Right renal cortex interstitium (tissue), 3 donors: ENCODE measurements around the gene ULK1. TPM values are rescaled to one million over a fixed set of nuclear protein-coding genes. Genes with fewer than 3 reads are reported as not detected.

Source experiments
- DNase-seq, 3 donors: peaks; one replicate each; pipeline ENCODE4 v3.0.0-alpha.2; 2013; ENCODE audit warnings: low read depth in 3 of 3, low spot score in 2 of 3
- polyA plus RNA-seq, 3 donors: library from polyadenylated mRNA; unstranded; fragments of 120-200 nt; gene quantifications; one replicate each; pipeline ENCODE4 v1.2.1, GENCODE V29; 2013; ENCODE audit not compliant: insufficient read length in 3 of 3

The ULK1 gene
- polyA plus RNA-seq, 3 donors: 18.4 to 20.5 (median 19.8) TPM

DNA sequence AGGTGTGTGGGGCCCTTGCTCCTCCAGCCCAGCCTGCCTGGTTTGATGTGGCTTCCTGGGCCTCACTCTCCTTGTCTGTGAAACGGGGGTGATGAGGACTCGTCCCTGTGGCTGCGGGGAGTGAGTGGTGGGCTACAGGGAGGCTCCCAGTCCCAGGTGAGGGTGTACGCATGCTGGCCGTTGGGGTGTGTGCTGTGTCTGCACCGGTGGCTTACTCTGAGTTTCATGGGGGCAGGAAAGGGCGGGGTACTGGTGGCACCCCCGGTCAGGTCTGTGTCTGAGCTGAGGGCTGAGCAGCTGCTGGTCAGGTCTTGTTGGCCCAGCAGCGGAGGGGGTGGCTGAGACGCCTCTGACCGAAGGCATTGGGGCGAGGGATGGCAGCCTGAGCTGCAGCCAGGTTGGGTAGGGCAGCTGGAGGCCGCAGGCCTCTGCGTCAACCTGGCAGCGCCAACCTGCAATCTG, 11.2 kb downstream of the ULK1 start:
- DNase-seq: no peak

GRCh38 chr12:131907379-131908091, 13.1 kb downstream of the ULK1 start:
- DNase-seq: no peak

DNA sequence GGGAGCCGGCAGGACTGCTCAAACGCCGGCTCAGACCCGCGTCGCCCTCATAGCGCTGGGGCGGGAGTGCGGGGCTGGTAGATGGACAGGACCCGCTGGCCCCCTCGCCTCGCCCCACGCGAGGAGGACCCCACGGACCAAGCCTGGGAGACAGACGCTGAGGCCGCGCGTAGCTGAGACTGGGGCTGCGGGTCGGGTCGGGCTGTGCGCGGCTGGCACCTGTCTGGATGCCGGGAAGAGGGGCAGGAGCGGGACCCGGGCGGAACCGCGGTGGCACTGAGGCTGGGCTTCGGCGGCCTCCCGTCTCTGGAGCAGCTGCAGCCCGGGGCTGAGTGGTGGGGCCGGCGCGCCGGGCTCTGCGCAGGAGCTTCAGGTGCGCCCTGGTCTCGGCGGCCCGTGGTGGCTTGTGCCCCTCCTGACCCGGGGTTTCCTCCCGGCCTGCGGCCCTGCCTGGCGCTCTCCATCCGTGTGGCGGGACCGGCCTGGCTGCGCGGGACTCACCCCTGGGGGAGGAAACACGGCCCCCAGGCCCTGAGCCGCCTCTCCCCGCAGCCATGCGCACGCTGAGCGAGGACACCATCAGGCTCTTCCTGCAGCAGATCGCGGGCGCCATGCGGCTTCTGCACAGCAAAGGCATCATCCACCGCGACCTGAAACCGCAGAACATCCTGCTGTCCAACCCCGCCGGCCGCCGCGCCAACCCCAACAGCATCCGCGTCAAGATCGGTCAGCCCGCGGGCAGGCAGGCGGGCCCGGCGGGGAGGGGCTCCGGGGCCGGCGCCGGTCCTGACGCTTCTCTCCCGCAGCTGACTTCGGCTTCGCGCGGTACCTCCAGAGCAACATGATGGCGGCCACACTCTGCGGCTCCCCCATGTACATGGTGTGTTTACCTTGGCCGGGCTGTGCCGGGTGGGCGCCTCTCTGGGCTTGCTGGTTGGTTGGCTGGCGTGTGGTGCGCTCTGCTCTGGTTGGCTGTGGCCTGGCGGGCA, 14.0 kb downstream of the ULK1 start:
- no peak for DNase-seq

DNA sequence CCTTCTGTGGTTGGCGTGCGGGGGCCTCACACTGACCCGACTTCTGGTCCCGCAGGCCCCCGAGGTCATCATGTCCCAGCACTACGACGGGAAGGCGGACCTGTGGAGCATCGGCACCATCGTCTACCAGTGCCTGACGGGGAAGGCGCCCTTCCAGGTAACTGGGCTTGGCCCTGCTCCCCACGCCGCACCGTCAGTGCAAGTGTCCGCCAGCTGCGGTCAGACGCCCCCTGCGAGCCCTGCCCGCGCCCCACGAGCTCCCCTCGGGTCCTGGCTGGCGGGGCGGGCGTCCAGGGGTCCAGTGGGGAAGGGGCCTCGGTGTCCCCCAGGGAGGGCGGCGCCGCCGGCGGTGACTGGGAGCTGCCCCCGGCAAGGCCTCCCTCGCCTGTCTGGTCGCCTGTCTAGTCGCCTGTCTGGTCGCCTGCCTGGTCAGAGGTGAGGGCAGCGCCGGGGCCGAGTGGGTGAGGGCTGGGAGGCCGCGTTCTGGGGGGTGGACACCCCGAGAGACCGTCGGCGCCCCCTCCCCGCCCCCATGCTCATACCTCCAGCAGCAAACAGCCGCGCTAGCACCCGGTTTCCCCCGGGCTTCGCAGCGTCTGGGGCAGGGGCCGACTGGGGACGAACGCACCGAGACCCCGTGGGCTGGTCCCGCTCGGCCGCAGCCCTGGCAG, 14.8 kb downstream of the ULK1 start:
- DNase-seq: no peak

GRCh38 chr12:131909752-131910219, 15.4 kb downstream of the ULK1 start:
- no peak for DNase-seq

DNA sequence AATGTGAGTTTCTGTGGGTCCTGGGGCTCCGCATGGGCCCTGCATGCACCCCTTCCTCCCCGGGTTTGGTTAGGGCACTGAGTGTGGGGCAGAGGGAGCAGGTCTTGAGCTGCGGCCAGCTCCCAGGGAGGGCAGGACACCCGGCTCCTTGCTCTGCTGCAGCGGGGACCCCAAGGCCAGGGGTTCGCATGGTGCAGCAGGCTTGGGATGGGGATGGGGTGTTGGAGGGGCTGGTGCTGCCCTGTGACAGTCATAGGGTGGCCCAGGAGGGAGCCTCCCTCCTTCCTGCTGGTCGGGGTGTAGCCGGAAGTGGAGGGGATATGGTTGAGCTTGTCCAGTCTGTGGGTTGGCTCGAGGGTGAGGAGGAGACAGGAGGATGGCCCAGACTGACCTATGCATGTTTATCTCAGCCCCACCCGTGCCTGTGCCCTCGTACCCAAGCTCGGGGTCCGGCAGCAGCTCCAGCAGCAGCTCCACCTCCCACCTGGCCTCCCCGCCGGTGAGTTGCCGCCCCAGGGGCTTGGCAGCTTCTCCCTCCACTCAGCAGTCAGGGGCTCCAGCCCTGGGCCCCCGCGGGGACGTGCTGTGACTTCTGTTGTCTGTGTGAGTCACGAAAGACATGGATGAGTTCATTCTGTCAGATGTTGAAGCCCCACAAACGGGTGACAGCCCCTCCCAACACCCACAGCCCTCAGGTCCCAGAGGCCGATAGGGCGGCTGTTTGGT, 16.0 kb downstream of the ULK1 start:
- DNase-seq: no peak

DNA sequence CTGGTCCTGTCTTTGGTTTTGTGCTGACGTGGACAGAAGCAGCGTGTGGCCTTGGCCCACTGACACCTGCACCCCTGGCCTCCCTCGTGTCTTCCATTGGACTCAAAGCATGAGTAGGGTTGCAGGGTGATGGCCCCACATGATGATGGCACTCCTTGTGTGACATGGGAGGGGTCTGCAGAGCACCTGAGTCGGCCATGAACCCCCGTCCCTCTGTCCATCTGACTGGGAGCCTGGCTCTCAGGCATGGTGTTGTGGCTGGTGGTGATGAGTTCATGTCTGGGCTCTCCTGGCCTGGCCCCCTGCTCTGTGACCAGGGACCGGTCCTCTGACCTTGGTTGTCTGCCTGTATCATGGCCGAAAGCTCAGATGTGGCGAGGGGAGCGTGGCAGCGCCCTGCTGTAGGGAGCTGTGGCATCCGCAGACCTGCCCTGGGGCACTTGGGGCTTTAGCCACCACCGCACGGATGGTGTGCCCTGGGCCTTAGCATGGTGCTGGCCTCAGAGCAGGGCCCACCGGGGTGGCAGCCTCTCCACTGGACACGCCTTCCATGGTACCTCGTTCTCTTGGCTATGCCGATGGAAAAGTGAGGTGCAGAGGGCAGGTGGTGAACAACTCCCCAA, 16.7 kb downstream of the ULK1 start:
- no peak for DNase-seq

DNA sequence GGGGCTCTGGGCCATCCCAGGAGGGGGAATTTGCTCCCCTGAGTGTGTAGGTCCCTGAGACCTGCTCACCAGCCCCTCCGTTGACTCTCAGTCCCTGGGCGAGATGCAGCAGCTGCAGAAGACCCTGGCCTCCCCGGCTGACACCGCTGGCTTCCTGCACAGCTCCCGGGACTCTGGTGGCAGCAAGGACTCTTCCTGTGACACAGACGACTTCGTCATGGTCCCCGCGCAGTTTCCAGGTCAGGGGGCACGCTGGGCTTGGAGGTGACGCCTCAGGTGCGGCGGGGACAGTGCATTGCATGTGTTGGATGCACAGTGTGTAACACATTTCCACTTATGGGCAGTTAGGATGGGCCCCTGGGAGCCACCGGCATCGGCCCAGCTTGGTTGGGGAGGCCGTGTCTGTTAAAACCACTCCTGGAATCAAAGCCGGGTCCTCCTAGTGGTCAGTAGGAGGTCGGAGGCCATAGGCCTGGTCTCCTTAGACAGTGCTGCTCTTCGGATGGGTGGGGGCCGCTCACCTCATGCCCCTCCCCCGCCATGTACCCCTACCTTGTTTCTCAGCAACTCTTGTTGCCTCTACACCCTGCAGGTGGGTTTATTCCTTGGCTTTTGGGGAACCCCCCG, 17.5 kb downstream of the ULK1 start:
- no peak for DNase-seq

DNA sequence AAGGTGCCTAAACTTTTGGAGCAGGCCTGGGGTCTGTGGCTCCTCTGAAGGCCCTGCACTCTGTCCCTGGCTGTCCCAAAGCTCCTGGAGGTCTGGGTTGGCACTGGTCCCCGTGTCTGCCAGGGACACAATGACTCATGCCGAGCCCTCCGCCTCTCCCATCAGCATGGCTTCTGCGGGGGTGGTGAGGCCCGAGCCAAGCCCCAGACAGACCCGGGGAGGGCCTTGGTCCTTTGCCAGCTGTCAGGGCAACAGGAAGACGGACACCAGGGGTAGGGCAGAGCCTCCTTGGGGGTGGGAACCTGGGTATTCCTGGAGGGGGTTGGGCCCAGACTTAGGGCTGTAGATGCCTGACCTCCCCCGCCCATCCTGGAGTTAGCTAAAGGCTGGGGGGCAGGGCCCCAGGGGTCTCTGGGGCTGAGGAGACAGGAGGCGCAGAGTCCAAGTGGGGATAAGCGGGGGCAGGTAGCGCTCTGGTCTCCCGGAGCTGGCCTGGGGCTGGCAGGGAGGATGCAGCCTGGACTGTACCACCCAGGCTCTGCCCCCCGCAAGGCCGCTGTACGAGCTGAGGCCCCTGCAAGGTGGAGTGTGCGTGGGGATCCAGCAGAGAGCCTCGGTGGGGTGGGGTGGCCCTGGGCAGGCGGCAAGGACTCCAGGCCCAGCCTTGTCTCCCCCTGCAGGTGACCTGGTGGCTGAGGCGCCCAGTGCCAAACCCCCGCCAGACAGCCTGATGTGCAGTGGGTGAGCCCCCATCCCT, 18.3 kb downstream of the ULK1 start:
- DNase-seq: no peak

- DNase-seq: no peak
Observed at GRCh38 chr12:131913666-131914065, 19.2 kb downstream of the ULK1 start.

- no peak for DNase-seq
Observed at GRCh38 chr12:131914179-131914702, 19.8 kb downstream of the ULK1 start.

- no peak for DNase-seq
Observed at GRCh38 chr12:131915000-131915689, 20.7 kb downstream of the ULK1 start.

DNA sequence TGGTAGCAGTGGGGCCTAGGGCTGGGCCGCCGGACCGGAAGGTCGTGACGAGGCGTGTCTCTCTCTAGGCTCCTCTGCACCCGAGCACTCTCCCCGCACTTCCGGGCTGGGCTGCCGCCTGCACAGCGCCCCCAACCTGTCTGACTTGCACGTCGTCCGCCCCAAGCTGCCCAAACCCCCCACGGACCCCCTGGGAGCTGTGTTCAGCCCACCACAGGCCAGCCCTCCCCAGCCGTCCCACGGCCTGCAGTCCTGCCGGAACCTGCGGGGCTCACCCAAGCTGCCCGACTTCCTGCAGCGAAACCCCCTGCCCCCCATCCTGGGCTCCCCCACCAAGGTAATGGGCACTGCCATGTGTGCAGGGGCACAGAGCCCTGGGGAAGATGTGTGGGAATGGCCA, 21.4 kb downstream of the ULK1 start:
- no peak for DNase-seq

DNA sequence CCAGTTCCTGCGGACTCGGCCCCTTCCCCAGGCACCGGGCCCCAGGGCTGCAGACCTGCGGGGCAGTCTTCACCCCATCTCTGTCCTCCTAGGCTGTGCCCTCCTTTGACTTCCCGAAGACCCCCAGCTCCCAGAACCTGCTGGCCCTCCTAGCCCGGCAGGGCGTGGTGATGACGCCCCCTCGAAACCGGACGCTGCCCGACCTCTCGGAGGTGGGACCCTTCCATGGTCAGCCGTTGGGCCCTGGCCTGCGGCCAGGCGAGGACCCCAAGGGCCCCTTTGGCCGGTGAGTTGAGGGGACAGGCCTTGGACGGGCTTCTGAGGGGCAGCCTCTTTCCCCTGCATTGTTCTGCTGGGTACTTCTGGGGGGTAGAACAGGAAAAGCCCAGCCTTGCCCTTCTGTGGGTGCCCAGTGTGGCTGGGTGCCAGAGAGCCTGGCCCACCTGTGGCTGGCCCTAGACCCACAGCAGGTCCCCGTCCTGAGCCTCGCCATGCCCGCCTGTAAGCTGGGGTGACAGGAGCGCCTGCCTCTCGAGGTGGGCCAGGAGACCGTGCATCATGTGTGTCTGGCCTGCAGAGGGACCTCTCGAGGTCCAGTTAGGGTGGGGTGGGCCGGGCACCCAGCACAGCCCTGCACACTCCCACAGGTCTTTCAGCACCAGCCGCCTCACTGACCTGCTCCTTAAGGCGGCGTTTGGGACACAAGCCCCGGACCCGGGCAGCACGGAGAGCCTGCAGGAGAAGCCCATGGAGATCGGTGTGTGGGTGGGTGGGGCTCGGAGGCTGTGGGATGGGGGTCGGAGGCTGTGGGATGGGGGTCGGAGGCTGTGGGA, 22.1 kb downstream of the ULK1 start:
- DNase-seq: no peak

GRCh38 chr12:131917139-131917710, 22.8 kb downstream of the ULK1 start:
- no peak for DNase-seq

- DNase-seq: no peak
Observed at GRCh38 chr12:131917711-131918306, 23.4 kb downstream of the ULK1 start.
